ENCODE measurements around the gene TPPP.
"Not testable (repeated sequence)": the region's sequence is repeated elsewhere in the genome, so short reads cannot be mapped to it uniquely, and the experiment has no call there.

Gene TPPP

DNA sequence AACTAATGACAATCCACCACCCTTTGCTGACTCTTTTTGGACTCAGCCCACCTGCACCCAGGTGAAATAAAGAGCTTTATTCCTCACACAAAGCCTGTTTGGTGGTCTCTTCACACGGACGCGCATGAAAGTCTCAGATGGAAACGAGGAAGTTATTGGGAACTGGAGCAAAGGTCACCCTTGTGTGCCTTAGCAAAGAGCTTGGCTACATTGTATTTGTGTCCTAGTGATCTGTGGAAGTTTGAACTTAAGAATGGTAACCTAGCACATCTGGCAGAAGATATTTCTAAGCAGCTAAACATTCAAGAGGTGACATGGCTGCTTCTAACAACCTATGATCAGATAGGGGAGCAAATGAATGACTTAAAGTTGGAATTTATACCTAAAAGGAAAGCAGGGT lies 15.2 kb upstream of the TPPP start:
- not testable (repeated sequence) for H3K4me3 Mint-ChIP-seq; H3K27ac Mint-ChIP-seq; H3K27me3 Mint-ChIP-seq; H3K4me1 Mint-ChIP-seq (ENCODE audit: low read depth); H3K9me3 Mint-ChIP-seq (ENCODE audit: low read depth); H3K36me3 Mint-ChIP-seq

DNA sequence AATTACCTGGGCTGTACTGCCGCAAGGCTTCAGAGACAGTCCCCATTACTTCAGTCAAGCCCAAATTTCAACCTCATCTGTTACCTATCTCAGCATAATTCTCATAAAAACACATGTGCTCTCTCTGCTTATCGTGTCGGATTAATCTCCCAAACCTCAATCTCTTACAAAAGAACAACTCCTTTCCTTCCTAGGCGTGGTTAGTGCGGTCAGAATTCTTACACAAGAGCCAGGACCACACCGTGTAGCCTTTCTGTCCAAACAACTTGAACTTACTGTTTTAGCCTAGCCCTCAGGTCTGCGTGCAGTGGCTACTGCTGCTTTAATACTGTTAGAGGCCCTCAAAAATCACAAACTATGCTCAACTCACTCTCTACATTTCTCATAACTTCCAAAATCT lies 13.0 kb upstream of the TPPP start:
- not testable (repeated sequence) for H3K9me3 Mint-ChIP-seq (ENCODE audit: low read depth); H3K4me3 Mint-ChIP-seq; H3K4me1 Mint-ChIP-seq (ENCODE audit: low read depth); H3K36me3 Mint-ChIP-seq; H3K27ac Mint-ChIP-seq; H3K27me3 Mint-ChIP-seq

DNA sequence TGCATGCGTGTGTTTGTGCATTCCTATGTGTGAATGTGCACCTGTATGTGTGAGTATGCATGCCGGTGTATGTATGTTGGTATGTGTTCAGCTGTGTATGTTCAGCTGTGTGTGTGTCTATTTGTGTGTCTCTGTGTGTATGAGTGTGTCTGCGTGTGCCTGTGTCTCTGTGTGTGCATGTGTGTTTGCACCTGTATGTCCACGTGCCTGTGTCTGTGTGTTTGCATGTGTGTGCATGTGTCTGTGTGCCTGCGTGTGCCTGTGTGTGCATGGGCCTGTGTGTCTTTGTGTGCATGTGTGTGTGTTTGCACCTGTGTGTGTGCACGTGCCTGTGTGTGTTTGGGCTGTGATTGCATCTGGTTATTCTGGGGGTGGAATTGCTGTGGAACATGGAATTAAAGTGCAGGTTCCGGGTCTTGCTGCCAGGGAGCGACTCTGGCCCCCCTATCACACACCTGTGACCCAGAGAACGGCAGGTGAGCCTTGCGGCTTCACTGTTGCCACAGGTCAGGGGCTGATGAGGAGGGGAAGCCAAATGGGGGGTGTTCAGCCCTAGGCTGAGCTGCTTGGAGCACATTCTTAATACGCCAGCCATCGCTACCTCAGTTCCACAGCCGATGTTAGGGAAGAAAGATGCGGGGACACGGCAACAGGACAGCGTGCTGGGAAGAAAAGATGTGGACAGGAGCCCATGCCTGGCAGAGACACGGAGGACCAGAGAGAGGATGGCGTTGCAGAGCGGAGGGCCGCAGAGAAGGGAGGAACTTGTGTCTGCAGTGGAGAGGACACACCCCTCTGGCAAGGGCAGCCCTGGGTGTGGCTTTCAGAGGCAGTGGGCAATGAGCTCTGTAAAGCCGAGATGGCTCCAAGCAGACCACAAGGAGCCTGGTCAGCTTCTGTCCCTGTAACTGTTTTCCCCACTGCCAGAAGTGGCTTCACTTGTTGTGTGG lies 3.9 kb upstream of the TPPP start:
- H3K4me1 Mint-ChIP-seq (ENCODE audit: low read depth); H3K4me3 Mint-ChIP-seq; H3K36me3 Mint-ChIP-seq; H3K27ac Mint-ChIP-seq; H3K27me3 Mint-ChIP-seq; H3K9me3 Mint-ChIP-seq (ENCODE audit: low read depth): not testable (repeated sequence)

DNA sequence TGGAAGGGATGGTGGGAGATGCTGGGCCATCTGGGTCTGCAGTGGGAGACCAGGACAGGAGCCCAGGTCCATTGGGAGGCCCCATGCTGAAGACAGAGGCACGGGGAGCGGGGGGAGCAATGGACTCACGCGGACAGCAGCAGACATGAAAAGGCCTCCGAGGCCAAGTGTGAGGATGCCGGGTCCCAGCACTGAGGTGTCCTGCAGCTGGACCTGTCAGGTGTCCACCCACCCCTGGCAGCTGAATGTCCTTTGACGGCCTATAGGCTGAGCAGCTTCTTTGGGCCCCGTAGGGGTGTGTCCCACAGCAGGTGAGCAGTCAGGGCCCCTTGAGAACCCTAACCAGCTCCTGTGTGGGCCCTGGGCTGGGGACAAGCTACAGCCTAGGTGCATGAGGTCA lies 3.0 kb upstream of the TPPP start:
- H3K36me3 Mint-ChIP-seq; H3K27me3 Mint-ChIP-seq; H3K4me1 Mint-ChIP-seq (ENCODE audit: low read depth); H3K9me3 Mint-ChIP-seq (ENCODE audit: low read depth); H3K4me3 Mint-ChIP-seq; H3K27ac Mint-ChIP-seq: not testable (repeated sequence)

DNA sequence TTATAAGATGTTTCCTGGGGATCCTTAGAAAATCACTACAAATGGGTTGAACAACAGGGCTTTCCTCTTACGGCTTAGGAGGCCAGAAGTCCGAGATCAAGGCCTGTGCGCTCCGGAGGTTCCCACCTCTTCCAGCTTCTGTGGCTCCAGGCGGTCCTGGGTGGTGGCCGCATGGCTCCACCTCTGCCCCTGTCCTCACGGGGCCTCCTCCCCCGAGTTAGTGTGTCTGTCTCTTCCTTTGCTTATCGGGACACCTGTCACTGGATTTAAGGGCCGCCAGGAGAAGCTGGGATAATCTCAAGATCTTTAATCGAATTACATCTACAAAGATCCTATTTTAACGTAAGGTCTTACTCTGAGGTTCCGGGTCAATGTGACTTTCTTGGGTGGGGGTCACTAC lies 2.3 kb upstream of the TPPP start:
- not testable (repeated sequence) for H3K27me3 Mint-ChIP-seq; H3K27ac Mint-ChIP-seq; H3K4me1 Mint-ChIP-seq (ENCODE audit: low read depth); H3K36me3 Mint-ChIP-seq; H3K4me3 Mint-ChIP-seq; H3K9me3 Mint-ChIP-seq (ENCODE audit: low read depth)

DNA sequence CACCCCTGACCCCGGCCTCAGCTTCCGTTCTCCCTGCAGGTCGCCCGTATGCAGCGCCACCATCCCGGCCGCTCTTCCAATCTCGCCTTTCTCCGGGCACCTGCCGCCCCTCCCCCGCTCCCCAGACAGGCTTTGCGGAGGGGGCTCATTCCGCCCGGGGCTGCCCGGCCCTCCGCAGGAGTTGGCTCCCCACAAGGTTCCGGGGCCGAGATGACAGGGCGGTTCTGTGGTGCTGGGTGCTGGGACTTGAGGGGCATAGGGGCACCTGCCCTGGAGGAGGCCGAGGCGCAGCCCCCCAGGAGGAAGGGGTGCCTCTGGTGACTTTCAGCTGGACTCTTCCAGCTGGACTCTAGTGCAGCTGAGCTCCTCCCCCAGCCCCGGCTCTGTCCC lies 885 bp upstream of the TPPP start:
- H3K27me3 Mint-ChIP-seq; H3K9me3 Mint-ChIP-seq (ENCODE audit: low read depth); H3K27ac Mint-ChIP-seq; H3K36me3 Mint-ChIP-seq; H3K4me1 Mint-ChIP-seq (ENCODE audit: low read depth): not testable (repeated sequence)
- H3K4me3 Mint-ChIP-seq: peak overlapping the region; percentile 63

DNA sequence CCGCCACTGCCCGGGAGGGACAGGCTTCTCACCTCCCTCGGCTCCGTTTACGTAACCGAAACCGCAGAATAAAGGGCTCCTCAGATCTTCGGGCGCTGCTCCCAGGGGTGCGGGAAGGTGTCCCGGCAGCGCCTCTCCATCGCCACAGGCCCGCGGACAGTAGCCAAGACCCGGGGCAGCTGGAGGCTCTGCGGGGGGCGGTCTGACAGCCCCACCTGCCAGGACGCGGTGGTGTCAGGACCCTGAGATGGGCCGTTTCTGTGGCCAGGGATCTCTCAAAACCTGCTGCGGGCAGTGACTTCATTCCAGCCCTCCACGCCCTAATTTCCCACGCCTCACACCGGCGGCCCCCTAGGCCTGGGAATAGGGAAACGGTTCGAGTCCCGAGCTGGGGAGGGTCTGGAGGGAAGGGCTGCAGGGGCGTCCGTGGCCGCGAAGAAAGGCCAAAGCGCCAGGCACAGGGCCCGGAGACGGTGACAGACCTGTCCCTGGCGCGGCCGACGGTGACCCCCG lies 567 bp downstream of the TPPP start:
- not testable (repeated sequence) for H3K9me3 Mint-ChIP-seq (ENCODE audit: low read depth); H3K27ac Mint-ChIP-seq; H3K36me3 Mint-ChIP-seq; H3K27me3 Mint-ChIP-seq; H3K4me1 Mint-ChIP-seq (ENCODE audit: low read depth)
- peak overlapping the region; percentile 30 for H3K4me3 Mint-ChIP-seq

DNA sequence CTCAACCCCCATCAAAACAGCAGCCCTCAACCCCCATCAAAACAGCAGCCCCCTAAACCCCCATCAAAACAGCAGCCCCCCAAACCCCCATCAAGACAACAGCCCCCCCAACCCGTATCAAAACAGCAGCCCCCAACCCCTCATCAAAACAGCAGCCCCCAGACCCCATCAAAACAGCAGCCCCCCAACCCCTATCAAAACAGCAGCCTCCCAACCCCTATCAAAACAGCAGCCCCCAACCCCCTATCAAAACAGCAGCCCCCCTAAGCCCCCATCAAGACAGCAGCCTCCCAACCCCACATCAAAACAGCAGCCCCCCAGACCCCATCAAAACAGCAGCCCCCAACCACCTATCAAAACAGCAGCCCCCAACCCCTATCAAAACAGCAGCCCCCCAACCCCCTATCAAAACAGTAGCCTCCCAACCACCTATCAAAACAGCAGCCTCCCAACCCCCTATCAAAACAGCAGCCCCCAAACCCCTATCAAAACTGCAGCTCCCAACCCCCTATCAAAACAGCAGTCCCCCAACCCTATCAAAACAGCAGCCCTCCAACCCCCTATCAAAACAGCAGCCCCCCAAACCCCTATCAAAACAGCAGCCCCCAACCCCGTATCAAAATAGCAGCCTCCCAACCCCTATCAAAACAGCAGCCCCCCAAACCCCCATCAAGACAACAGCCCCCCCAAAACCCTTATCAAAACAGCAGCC lies 1.2 kb downstream of the TPPP start:
- Mint-ChIP-seq H3K4me3 (peak overlapping the region; percentile 30), H3K27me3 (no peaks in the 10 kb centered on the region), H3K36me3 (no peaks in the 10 kb centered on the region), H3K4me1 (ENCODE audit: low read depth) (no peaks in the 10 kb centered on the region), H3K9me3 (ENCODE audit: low read depth) (no peaks in the 10 kb centered on the region), H3K27ac (no peak overlapping the region)

DNA sequence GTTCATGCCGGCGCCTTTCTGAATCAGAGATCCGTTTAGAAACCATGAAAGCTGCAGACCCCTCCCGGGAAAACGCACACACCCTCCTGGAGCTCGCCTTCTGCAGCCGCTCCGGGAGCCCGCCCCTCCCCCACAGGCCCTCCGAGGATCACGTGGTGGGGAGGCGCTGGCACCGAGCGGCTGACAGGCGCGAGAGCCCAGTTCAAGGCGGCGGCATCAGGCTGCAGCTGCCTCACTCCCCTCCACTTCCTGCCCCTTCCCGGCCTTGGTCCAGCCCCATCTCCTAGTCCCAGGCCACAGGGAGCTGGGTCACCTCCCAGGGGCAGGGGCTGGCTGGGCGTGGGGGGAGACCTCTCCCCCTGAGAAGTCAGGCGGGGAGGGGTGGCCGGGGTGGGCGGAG lies 2.1 kb downstream of the TPPP start:
- not testable (repeated sequence) for H3K36me3 Mint-ChIP-seq; H3K4me1 Mint-ChIP-seq (ENCODE audit: low read depth); H3K4me3 Mint-ChIP-seq; H3K9me3 Mint-ChIP-seq (ENCODE audit: low read depth); H3K27me3 Mint-ChIP-seq; H3K27ac Mint-ChIP-seq

DNA sequence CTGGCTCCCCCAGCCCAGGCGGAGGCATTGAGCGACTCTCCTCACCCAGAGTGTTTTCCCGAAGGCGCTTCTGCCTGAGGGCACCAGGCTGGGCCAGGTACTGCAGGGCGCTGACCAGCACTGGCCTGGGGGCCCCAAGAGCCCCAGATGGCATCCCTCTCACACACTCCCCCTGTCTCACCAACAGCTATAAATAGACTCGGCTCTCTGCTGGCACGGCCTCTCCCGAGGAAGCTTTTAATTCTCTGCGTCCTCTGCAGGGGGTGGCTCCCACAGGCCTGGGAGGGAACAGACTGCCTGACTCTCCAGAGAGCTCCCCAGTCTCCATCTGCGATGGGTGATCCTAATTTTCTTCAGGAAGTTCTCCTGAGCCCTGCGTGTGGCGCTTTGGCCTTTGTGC lies 2.9 kb downstream of the TPPP start:
- not testable (repeated sequence) for H3K4me1 Mint-ChIP-seq (ENCODE audit: low read depth); H3K9me3 Mint-ChIP-seq (ENCODE audit: low read depth); H3K4me3 Mint-ChIP-seq; H3K27me3 Mint-ChIP-seq; H3K27ac Mint-ChIP-seq; H3K36me3 Mint-ChIP-seq

DNA sequence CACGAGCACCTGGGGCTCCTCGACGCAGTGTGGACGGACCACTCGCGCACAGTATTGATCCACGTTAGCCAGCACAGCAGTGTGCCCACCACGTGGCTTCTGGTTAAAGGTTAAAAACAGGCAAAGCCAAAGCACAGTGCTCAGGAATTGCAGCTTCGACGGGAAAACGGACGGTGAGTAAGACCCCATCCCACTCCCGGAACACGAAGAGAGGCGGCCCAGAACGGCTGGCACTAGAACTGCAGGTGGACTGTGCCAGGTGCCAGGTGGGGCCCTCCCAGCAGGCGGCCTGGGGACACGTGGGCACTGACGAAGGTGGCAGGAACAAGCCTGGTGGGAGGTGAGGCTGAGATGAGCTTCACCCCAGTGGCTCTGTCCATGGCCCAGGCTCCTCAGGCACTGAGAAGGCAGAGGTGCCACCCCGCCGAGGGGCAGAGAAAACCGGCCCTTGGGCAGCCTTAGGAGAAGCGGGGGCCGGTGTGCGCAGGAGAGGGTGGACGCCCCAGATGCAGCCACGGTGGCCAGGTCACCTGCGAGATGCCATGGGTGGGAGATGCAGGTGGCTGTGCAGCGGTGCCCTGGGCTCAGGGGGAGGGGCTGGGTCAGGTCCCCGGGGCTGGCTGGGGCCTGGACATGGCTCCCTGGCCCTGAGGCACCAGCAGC lies 4.7 kb downstream of the TPPP start:
- not testable (repeated sequence) for H3K4me3 Mint-ChIP-seq; H3K9me3 Mint-ChIP-seq (ENCODE audit: low read depth); H3K4me1 Mint-ChIP-seq (ENCODE audit: low read depth); H3K36me3 Mint-ChIP-seq; H3K27me3 Mint-ChIP-seq; H3K27ac Mint-ChIP-seq

DNA sequence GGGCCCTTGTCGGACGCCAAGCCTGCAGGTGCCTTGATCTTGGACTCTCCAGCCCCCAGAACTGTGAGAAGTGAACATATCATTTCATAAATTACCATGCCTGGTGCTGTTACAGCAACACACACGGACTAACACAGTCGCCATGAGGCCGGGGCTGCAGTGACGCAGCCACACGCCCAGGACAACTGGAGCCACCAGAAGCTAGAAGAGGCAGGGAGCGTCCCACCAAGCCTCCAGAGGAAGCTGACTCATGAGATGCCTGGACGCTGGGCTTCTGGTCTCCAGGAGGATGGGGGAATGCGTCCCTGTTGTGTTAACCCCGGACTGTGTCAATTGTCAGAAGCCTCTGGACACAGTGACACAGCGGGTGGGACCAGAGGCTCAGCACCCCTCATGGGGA lies 6.2 kb downstream of the TPPP start:
- H3K27ac Mint-ChIP-seq; H3K4me3 Mint-ChIP-seq; H3K27me3 Mint-ChIP-seq; H3K4me1 Mint-ChIP-seq (ENCODE audit: low read depth); H3K9me3 Mint-ChIP-seq (ENCODE audit: low read depth); H3K36me3 Mint-ChIP-seq: not testable (repeated sequence)

DNA sequence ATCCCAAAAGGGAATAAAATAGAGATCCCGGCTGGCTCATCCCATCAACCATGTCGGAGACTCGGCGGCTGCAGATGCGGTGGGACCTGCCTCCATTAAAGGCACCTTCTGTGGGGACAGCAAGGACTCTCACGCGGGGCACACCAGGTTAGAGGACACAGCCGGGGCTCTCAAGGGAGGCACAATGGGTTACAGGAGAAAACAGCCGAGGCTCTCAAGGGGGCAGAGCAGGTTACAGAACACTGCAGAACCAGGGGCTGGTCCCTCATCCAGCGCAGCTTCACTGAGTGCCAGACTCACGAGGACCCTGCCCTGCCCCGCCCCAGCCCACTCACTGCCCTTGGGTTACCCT lies 7.0 kb downstream of the TPPP start:
- H3K27ac Mint-ChIP-seq; H3K36me3 Mint-ChIP-seq; H3K27me3 Mint-ChIP-seq; H3K4me1 Mint-ChIP-seq (ENCODE audit: low read depth); H3K9me3 Mint-ChIP-seq (ENCODE audit: low read depth); H3K4me3 Mint-ChIP-seq: not testable (repeated sequence)

DNA sequence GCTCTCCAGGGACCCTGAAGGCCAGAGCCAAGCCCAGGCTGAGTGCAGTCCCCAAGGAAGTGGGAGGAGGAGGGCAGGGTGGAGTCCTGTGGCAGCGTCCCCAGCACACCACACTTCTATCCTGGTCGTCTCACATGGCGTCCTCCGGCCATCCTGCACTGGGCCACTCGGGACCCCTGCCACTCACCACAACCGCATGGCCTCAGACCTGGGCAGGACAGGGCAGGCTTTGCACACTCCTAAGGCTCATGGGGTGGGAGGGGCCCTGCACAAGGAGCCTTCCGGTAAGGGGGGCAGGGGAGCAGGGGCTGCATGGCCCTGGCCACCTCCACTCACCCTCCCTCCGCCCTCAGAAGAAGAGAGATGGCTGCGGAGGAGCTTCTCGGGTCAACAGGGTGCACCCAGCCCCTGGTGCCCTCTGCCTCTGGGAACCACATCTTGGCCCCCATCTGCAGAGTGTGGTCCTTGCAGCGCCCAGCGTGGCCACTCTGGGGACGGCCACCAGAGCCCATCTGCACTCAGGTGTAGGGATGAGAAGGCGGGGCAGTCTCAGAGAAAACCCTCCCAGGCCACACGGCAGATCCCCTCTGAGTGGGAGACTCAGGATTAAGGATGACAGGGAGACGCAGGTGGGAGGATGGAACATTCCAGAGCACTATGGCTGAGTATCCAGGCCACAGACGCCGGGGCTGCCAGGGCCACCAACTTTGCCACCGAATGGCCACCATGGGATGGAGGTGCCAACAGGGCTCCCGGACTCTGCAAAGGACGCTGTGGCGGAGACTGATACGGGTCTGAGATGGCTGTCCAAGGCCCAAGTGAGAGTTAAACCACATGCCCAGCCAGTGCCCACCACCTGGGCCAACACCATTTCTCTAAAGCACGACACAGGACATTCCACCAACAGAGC lies 7.6 kb downstream of the TPPP start:
- no peaks in the 10 kb centered on the region for H3K4me1 Mint-ChIP-seq (ENCODE audit: low read depth)
- no peaks in the 10 kb centered on the region for H3K27me3 Mint-ChIP-seq
- H3K9me3 Mint-ChIP-seq (ENCODE audit: low read depth): no peaks in the 10 kb centered on the region
- H3K27ac Mint-ChIP-seq: no peak overlapping the region
- H3K4me3 Mint-ChIP-seq: no peak overlapping the region
- no peaks in the 10 kb centered on the region for H3K36me3 Mint-ChIP-seq

DNA sequence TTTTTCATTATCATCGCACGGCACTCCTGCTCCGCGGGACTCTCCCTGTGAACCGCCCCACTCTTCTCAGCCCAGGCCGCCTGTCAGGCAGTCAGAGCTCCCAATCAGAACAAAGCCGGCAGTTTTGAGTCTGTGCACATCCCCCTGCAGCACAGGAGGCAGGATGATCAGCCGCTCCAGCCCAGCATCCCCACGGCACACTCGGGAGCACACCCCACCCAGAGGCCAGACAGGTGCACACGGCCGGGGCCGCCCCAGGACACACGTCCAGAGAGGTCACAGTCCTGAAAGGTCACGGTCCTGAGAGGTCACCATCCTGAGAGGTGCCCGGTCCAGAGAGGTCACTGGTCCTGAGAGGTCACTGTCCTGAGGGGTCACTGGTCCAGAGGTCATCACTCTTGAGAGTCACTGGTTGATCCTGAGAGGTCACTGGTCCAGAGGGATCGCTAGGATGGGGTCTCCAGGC lies 8.4 kb downstream of the TPPP start:
- no peak overlapping the region for H3K27ac Mint-ChIP-seq
- H3K27me3 Mint-ChIP-seq: no peaks in the 10 kb centered on the region
- H3K9me3 Mint-ChIP-seq (ENCODE audit: low read depth): no peaks in the 10 kb centered on the region
- H3K4me1 Mint-ChIP-seq (ENCODE audit: low read depth): no peaks in the 10 kb centered on the region
- H3K36me3 Mint-ChIP-seq: no peaks in the 10 kb centered on the region
- no peak overlapping the region for H3K4me3 Mint-ChIP-seq
